Stimulated activated CD4-positive, alpha-beta T cell treated with anti-CD3 and anti-CD28 coated beads, TNF-alpha, amount 100 ng/mL, for 24 hours (primary cell): ENCODE data around the gene SH3BP1.
A peak's percentile ranks its signal among the peaks of the same experiment; 100 is the strongest.
"Not testable (repeated sequence)": the region's sequence is repeated elsewhere in the genome, so short reads cannot be mapped to it uniquely, and the experiment has no call there.

Experiments
- DNase-seq, 3 experiments: peaks; one replicate each; pipeline ENCODE4 v3.0.0-alpha.2; 2020; ENCODE audit warnings: low read depth in 3 of 3

SH3BP1 gene

DNA sequence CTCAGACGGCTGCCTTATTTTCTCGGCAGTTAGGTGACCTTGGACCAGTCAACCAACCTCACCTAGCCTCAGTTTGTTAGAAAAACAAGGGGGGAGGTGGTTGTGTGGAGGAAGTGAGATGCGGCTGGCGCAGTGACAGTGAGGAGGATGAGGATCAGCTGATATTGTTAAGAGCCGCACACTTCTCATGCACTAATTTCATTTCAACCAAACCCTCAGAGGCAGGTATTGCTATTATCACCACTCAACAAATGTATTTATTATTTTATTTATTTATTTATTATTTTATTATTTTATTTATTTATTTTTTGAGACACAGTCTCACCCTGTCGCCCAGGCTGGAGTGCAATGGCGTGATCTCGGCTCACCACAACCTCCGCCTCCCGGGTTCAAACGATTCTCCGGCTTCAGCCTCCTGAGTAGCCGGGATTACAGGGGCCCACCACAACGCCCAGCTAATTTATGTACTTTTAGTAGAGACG, 38.1 kb downstream of the SH3BP1 start:
- no peak for DNase-seq

DNA sequence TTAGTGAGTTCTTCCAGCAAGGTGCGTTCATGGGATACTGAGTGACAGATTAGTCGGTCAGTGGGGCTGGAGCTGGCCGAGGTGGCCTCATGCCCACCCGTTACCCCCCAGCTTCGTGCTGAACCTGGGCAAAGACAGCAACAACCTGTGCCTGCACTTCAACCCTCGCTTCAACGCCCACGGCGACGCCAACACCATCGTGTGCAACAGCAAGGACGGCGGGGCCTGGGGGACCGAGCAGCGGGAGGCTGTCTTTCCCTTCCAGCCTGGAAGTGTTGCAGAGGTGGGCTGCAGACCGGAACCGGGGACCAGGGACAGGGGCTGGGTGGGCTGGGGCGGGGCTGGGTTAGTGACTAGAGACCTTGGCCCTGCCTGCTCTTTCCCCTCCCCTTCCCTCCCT, 38.9 kb downstream of the SH3BP1 start:
- DNase-seq, result no peak

DNA sequence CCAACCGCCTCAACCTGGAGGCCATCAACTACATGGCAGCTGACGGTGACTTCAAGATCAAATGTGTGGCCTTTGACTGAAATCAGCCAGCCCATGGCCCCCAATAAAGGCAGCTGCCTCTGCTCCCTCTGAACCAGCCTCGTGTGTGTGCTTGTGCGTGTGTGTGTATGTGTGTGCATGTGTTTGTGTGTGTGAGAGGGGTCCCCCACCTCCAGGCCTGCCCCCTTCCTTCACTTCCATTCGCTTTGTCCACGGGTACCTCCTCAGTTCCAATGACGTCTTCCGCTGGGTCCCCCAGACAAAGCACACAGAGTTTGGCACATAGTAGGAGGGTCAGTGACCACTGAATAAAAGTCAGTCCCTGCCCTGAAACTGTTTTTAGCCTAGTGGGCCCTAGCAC, 40.2 kb downstream of the SH3BP1 start:
- no peak for DNase-seq

DNA sequence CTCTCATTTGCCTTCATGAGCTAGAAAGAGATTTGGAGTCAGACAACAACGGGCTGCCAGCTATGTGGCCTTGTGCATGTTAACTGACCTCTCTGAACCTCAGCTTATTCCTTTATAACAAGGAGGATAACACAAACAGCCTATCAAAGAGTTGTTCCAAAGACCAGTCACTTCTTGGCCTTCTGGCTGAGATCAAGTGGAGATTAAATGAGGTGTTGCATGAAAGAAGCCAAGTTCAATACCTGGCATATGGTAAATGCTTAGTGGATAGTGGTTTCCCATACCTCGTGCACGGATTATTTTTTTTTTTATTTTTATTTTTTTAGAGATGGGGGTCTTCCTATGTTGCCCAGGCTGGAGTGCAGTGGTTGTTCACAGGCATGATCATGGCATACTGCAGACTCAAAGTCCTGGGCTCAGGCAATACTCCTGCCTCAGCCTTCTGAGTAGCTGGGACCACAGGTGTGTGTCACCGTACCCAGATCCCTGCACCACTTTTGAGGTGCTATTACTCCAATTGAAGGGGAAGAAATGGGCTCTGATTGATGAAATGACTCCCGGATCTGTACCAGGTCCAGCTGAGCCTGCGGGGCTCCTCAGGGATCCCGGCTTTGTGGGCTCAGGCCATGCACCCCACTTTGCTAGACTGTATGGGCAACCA, 40.9 kb downstream of the SH3BP1 start:
- no peak for DNase-seq

DNA sequence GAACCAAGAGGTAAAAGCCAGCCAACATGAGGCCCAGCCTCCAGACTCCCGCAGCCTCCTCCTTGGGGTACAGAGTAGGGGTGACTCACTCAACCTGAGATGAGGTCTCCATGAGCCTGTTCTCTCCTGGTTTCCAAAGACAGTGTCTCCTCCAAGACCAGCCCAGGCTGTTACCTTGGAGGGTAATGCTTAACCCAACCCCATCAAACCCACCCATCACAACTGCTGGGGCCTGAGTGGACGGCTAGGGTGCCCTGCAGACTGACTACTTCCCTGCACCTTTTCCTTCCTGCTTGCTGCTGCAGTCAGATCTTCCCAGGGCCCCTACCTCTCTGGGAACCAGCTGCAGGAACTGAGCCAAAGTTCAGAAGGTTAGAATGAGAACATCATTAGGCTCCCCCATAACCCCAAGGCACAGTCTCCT, 41.5 kb downstream of the SH3BP1 start:
- no peak for DNase-seq

DNA sequence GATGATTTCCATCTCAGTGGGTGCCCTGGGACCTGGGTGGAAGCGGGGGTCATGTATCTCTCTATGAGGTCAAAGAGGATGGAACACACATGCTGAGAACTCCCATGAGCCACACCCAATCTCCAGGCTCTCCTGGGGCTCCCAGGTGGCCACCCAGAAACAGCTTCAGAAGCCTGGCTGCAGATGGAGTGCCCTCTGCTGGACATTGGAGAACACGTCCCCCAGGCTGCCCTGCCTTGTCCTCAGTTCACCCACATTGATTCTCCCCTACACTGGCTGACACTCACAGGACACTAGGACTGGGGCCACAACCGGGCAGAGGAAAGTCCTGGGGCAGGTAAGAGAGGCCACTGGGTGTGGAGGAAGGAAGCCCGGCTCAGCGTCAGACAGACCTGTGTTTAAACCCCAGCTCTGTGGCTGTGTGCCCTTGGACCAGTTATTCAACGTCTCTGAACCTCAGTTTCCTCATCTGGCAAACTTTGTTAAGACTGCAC, 42.1 kb downstream of the SH3BP1 start:
- DNase-seq, result peak; percentile 52 to 77 (median 54)

DNA sequence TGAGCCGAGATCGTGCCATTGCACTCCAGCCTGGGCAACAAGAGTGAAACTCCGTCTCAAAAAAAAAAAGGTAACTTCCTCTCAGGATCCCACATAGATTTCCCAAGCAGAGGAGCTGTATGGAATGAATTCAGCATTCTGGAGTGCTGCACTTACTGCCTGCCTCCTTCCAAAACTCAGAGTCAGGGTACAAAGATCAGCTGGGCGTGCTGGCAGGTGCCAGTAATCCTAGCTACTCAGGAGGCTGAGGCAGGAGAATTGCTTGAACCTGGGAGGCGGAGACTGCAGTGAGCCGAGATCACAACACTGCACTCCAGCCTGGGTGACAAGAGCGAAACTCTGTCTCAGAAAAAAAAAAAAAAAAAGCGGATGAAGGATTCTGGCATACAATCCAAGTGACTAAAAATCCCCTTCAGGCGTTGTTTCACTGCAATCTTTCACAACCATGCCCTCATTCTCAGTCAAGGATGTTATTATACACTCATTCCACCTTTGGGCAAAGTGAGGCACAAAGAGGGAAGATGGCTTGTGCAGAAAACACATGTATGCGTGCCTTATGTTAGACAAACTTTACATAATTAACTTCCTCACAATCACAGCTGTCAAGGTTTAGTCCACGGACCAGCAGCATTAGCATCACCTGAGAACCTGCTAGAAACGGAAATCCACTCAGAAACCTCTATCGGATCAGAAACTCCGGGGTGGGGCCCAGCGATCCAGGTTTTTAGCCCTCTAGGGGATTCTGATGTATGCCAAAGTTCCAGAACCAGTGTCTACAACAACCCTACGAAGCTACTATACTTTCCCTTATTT, 45.5 kb downstream of the SH3BP1 start:
- no peak for DNase-seq

DNA sequence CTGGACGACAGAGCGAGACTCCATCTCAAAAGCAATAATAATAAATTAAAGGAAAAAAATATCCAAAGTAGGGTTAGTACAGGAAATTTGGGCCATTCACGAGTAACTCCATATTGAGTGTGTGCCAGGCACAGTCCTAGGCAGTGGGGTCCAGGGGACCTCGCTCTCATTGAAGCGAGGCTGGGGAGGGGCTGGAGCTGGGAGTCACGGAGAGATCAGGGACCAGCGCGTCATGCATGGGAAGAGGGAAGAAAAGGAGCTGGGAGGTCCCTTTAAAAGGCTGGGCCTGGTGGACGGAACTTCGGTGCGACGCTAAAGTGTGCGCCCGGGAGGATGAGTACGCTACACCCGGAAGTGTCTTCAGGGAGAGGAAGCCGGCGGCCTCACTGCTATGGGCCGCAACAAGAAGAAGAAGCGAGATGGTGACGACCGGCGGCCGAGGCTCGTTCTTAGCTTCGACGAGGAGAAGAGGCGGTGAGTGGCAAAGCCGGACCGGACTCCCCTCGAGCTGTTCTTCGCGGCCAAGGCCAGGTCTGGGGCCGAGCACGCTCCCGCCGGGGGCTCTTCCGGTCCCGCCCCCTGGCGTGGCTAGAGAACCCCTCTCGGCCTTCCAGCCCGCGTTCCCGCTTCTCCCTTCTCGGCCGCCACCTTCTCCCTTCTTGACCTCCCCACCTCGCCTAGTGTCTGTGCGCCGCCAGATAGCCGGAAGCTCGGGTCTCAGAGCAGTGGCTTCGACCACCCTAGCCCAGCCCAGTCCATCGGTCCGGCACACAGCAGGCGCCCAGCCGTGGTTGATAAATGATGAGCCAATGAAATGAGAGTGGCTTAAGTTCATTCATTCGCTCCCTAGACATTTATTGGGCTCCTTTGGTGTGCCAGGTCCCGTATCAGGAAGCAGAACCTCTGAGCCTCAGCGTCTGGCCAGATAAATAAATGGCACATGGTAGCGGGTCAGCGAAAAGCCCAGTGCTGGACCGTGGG, 46.8 kb downstream of the SH3BP1 start, which contains the start of gene NOL12:
NOL12 (plus strand) TSS at position 342 of the 981 bp plus-strand sequence; CDS start at position 392, 50 bp downstream.
- DNase-seq, result peak; percentile 62 to 76 (median 63)

DNA sequence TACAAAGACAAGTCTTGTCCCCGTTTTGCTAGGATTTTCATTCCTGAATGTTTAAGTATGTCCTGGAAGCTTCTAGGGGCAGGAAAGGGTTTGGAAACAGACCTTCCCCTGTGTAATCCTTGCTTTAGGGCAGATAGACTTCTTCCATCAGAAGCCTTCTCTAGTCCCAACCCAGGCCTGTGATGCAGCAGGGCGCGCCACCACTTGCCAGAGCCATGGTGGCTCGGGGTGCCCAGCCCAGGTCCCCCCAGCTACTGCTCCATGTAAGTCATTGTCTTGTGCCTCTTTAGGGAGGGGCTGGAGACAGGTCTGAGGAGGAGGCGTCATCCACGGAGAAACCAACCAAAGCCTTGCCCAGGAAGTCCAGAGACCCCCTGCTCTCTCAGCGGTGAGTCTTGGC, 50.9 kb downstream of the SH3BP1 start:
- DNase-seq, result no peak

DNA sequence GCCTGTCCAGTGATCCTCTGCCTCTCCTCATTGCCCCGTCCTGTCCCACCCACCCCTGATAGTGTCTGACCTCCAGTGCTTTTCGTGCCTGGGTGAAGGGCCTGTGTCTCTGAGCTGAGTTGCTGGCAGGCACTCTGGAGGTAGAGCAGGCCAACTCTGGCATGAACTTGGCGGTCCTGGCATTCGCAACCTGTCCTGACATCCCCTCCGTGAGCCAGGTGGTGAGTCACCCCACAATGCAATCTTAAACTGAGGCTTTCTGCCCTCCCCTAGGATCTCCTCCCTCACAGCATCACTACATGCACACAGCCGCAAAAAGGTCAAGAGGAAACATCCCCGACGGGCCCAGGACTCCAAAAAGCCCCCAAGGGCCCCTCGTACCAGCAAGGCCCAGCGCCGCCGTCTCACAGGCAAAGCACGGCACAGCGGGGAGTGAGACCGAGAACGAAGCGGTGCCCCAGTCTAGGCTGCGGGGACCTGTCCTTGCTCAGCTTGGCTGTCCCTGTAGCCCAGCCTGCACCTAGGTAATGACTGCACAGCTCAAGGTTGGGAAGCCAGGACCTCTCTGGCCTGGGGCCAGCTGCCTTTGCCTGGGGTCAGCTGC, 51.5 kb downstream of the SH3BP1 start:
- no peak for DNase-seq

DNA sequence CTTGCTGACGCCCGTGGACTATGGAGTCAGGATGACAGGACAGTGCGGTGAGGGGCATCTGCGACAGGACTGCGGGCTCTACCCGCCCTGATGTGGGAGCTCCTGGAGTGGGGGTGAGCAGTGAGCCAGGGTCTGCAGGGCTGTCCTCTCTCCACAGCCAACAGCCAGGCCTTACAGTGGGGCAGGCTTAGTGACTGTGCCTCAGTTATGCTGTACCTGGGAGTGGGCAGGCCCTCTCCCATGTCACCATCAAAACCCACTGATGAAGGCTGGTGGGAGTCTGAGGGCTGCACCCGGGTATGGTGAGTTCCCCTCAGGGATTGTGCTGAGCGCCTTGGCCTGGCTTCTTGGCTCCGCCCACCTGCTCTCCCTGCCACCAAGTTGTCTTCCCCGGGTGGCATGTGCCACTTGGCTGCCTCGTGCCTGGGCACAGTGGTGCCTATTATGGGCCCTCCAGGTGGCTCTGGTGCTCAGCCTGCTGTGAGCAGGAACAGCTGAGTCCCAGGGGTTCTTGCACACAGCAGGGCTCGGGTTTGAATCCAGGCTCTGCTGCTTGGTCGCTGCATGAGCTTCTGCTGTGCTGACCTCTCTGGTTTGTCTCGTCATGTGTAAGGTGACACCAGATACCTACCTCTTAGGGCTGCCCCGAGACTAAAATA, 53.3 kb downstream of the SH3BP1 start:
- no peak for DNase-seq

DNA sequence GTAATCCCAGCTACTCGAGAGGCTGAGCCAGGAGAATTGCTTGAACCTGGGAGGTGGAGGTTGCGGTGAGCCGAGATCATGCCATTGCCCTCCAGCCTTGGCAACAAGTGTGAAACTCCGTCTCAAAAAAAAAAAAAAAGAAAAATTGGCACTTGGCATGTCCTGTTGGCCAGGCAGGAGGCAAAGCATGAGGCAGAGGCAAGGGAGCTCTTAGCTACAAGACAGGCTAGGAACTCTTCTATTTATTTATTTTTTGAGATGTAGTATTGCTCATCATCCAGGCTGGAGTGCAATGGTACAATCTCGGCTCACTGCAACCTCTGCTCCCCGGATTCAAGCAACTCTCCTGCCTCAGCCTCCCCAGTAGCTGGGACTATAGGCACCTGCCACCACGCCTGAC, 54.7 kb downstream of the SH3BP1 start:
- DNase-seq, result not testable (repeated sequence)

DNA sequence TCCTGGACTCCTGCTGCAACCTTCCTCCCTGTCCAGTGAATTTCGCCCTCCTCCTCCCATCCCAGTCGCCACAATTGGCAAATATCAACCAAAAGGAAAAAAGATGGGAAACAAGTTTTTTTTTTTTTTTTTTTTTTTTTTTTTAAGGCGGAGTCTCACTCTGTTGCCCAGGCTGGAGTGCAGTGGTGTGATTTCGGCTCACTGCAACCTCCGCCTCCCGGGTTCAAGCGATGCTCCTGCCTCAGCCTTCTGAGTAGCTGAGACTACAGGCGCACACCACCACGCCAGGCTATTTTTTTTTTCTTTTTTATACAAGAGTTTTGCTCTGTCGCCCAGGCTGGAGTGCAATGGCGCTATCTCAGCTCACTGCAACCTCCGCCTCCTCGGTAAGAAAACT, 56.8 kb downstream of the SH3BP1 start:
- not testable (repeated sequence) for DNase-seq

DNA sequence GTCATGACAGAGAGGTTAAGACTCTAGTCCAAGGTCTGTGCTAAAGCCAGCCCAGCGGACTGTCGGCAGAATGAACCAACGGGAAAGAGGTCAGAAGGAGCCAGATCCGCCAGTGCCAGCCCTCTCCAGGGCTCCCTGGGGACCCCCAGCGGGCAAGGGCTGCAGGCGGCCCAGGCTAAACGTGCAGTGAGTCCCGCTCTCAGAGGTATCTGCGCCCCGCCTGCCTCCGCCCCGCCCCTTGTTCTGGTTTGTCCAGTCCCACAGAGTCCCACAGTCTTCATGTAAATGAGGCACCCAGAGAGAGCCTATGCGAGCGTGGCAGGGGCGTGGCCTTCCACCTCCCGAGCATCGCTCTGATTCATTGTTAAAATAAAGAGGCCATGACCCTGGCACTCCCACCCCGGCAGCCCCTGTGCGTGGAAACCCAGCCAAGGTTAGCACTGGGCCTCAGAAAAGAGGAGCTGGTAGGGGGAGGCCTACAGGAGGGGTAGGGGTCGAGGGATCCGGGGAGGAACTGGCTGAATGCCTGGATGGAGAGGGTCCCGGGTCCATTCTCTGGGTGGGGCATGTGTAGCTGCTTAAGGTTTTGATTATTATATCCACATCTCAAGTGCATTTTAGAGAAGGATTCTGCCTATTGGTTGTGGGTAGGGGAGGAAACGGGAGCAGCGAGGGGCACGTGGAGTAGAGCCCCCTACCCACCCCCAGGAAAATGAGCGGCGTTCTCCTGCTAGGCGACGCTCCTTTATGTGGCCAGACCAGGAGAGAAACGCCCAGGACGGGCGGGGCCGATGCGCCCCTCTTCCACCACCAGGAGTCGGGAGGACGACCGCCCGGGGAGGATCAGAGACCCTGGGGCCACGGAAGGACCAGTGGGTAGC, 57.4 kb downstream of the SH3BP1 start, which contains the start of gene TRIOBP:
TRIOBP (plus strand) TSS at position 392 of the 881 bp plus-strand sequence. CDS start 4,318 bp downstream, outside the sequence.
- peak; percentile 72 to 89 (median 74) for DNase-seq

DNA sequence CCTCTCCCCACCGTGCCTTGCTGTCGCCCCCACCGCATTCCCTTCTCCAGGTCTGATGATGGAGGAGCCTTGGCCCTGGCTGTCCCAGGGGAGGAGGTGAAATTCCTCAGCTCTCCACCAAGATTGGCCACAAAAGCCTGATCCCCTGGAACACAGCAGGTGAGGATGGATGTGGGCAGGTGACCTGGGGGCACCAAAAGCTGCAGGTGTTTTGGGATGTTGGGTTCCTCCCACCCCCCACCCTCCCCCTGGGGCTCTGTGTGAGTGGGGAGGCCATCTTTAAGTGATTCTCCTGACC, 58.0 kb downstream of the SH3BP1 start:
- no peak for DNase-seq

DNA sequence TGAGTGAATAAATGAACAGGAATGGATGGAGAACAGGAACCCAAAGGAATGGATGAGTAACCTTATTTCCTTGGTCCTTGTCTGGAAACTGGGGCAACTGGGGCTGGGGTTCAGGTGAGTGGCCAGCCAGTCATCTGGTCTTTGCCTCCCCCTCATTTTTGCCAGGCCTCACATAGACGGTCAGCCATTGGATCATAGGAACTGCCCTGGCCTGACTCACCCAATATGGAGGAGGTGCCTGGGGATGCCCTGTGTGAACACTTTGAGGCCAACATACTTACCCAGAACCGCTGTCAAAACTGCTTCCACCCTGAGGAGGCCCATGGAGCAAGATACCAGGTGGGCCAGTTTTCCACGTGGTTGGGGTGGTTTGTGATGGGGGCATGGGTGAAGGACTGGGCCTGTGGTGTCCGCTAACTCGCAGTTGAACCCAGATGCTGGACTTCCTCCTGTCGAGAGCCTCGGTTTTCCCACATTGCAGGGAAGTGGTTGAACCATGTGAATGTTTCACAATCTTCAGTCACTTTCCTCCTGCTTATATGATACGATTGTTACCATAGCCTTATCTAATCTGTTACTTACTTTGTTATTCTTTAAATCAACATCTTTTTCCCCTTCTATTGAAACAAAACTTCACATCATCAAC, 61.8 kb downstream of the SH3BP1 start:
- no peak for DNase-seq

DNA sequence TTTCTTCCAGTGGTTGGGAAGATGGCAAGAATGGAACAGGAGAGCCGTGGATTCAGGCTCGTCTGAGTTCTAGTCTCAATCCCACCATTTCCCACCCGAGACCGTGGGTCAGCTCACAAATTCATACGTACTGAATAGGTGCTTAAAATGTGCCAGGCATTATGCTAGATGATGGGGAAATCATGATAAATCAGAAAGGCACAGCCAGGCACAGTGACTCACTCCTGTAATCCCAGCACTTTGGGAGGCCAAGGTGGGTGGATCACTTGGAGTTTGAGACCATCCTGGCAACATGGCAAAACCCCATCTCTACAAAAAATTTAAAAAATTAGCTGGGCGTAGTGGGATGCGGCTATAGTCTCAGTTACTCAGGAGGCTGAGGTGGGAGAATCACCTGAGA, 64.4 kb downstream of the SH3BP1 start:
- no peak for DNase-seq

DNA sequence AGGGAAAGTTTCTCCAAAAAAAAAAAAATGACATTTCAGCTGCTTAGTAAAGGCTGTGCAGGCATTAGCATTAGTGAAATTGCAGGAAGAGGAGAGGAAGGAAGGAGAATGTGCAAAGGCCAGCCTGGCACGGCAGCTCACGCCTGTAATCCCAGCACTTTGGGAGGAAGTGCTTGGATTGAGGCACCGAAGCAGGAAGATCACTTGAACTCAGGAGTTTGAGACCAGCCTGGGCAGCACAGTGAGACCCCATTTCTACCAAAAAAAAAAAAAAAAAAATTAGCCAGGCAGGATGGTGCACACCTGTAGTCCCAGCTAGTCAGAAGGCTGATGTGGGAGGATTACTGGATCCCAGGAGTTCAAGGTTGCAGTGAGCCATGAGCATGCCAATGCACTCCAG, 65.2 kb downstream of the SH3BP1 start:
- no peak for DNase-seq

DNA sequence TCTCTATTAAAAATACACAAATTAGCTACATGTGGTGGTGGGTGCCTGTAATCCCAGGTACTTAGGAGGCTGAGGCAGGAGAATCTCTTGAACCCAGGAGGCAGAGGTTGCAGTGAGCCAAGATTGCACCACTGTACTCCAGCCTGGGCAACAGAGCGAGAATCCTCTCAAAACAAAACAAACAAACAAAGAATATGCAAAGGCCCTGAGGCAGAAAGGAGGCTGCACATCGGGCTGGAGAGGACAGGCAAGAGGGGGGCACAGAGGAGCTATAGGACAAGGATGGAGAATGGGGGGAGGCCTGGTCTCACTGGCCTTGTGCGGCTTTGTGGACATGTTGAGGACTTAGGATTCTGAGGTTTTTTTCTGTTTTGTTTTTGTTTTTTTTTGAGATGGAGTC, 65.7 kb downstream of the SH3BP1 start:
- no peak for DNase-seq
